Loucy (cell line): ENCODE data around the gene ACAT1.

ENCODE experiments used
- EZH2phosphoT487 ChIP-seq: fragments of 200-600 bp; IDR thresholded peaks from 2 replicates; pipeline ENCODE4 v1.6.1; 2018; ENCODE audit warnings: antibody characterized with exemption, mild to moderate bottlenecking, moderate library complexity, borderline replicate concordance
- TF ChIP-seq, protein P1 (sequence below): fragments of 200-600 bp; sonication (generic); conservative IDR thresholded peaks from 2 replicates; pipeline ENCODE4 v1.5.1; 2014; ENCODE audit warnings: mild to moderate bottlenecking, antibody characterized with exemption, low read length

DNA sequence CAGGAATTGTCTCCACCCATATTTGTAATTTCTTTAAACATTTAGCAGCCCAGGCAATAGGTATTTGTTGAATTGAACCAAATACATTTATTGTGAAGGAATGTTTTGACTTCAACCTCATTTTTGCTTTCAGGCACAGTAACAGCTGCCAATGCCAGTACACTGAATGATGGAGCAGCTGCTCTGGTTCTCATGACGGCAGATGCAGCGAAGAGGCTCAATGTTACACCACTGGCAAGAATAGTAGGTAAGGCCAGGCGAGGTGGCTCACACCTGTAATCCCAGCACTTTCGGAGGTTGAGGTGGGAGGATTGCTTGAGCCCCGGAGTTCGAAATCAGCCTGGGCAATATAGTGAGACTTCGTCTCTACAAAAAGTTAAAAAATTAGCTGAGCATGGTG lies 20.9 kb downstream of the ACAT1 start:
- TF ChIP-seq, protein P1, sequence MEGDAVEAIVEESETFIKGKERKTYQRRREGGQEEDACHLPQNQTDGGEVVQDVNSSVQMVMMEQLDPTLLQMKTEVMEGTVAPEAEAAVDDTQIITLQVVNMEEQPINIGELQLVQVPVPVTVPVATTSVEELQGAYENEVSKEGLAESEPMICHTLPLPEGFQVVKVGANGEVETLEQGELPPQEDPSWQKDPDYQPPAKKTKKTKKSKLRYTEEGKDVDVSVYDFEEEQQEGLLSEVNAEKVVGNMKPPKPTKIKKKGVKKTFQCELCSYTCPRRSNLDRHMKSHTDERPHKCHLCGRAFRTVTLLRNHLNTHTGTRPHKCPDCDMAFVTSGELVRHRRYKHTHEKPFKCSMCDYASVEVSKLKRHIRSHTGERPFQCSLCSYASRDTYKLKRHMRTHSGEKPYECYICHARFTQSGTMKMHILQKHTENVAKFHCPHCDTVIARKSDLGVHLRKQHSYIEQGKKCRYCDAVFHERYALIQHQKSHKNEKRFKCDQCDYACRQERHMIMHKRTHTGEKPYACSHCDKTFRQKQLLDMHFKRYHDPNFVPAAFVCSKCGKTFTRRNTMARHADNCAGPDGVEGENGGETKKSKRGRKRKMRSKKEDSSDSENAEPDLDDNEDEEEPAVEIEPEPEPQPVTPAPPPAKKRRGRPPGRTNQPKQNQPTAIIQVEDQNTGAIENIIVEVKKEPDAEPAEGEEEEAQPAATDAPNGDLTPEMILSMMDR = no peak
- TF ChIP-seq EZH2phosphoT487 = no peak
